ENCODE results near the gene MBNL1.

MBNL1 gene

GRCh38 chr3:152457500-152458375 is 189.0 kb downstream of the MBNL1 start:
- no peak for DNase-seq

DNA sequence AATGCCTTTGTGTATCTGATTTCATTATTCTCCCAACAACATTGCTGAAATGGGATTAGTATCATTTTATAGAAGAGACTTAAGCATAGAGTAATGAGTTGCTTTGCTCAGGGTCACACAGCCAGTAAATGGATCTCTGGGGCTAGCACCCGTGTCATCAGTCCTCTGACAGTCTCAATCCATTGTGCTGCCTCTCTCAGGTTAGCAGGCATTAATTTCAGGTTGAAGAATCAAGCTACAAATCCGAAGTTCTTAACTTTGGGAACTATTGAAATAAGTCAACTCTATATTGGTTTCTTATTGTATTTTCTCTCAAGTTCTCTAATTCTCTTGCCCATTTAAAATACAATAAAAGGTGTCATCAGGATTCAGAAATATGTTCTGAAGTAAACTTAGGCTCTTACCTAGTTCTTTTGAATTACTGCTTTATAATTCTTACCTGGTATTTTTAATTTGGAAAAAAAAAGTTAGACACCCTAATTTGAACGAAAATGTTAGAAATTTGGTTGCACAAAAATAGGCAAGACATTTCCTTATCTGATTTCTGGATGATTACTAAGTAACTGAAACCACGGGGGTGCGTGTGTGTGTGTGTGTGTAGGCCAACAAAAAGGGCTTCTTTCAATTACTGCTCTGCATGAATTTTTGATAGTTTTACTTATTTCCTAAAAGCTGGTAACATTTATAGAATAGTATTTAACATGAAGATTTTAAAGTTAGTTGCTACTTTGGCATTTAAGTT is 189.8 kb downstream of the MBNL1 start:
- no peak for DNase-seq

GRCh38 chr3:152459118-152459515 is 190.4 kb downstream of the MBNL1 start:
- no peak for DNase-seq

DNA sequence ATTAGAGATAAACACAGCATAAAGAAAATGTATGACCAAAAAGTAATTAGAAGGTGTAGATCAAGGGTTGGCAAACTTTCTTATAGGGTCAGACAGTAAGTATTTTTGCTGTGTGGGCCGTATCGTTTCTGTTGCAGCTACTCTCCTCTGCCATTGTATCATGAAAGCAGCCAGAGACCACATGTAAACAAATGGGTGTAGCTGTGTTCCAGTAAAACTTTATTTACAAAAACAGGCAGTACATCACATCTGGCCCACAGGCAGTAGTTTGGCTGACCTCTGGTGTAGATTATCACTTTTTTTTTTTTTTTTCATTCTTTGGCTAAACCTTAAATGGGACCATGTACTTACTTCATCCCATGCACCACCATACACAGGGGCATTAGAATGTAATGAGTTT is 190.8 kb downstream of the MBNL1 start:
- DNase-seq = no peak

GRCh38 chr3:152460936-152461335 is 192.2 kb downstream of the MBNL1 start:
- DNase-seq = no peak

GRCh38 chr3:152461460-152461859 is 192.7 kb downstream of the MBNL1 start:
- DNase-seq = no peak

DNA sequence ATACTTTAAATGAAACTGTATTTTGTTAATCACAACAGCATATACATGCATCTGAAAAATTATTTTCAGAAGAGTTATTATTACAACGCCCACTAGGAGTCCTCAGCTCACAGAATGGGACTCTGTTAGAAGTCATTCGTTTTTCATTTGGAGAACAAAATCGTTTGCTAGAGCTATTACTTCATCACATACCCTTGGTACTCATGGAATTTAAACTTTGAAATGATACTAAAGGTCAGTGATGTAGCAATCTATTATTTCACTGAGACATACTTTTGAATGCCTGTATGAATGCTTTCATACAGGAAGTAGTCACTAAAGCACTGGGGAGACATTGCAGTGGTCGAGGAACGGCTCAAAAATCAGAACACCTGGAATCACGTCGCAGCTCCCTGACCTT is 198.1 kb downstream of the MBNL1 start:
- DNase-seq = no peak

DNA sequence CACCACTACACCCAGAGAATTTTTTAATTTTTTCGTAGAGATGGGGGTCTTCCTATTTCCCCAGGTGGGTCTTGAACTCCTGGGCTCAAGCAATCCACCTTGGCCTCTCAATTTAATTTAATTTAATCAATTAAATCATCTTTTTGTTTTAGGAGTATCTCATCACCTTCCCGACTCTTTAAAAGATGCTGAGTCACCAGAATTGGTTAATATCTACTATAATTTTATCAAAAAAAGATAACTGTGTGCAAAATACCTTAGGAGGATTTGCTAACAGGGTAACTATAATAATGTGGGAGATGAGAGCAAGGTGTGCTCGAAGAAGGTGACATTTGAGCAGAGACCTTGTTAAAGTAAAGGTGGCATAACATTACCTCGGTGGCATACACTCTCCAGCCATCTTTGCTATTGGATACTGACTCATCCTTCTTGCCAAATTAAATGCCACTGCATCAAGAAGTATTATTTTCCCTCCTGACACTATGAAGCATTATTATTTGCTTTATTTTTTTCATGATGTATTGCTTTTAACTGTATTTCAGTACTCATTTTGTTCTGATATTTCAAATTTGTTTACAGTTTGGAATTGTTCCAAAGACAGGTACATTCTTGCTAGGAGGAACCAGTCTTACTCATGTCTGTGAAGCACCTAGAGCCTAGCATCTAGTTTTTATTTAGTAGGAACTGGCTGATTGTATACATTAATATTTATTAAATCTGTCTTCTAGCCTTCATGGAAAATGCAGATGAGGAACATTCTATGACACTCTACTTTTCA is 200.7 kb downstream of the MBNL1 start:
- no peak for DNase-seq

GRCh38 chr3:152470095-152470494 is 201.4 kb downstream of the MBNL1 start:
- DNase-seq = no peak

GRCh38 chr3:152470893-152471292 is 202.2 kb downstream of the MBNL1 start:
- DNase-seq = no peak

GRCh38 chr3:152471814-152472671 is 203.3 kb downstream of the MBNL1 start:
- DNase-seq = no peak

DNA sequence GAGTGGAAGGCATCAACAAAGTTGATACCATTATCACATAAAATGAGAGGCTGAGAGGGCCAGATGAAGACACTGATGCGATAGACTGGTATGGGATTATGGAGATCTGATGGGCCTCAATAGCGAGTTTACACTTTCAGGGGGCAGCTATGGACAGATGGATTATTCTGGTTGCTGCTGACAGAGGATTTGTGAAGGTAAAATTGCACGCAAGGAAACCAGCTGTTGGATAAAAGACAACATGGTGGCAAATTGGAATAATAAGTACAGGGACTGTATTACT is 203.9 kb downstream of the MBNL1 start:
- no peak for DNase-seq

DNA sequence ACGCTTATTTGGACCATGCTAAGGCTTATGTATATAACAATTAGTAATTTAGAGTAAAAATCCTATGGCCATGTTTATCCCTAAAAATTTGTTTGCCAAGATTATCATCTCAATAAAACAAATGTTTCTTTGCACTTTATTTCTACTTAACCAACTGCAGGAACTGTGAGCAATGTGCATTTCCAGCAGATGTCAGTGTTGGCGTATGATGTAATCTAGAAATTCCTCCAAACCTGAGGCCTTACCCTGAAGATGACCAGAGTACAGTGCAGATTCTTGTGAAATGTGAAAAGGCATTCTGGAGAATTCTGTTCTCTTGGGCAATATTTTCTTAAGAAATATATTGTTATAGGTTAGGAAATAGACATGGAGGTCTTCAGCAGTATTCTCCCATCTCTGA is 205.9 kb downstream of the MBNL1 start:
- DNase-seq = no peak

DNA sequence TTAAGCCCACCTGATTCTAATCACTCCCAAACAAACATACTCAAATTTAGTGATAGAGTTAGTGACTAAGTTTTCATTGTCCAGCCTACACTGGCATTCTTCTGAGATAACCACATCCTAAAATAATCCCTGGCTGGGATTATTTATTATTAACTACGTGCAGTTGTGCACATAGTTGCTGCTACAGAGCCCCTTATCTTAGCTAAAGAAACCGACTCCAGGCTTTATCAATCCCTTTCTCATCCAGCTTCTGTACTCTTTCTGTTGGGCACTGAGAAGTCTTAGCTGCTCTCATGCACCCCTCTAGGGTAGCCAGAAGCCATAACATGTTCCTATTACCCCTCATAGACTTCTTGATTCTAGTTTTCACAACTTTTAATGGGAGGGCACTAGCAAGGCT is 208.7 kb downstream of the MBNL1 start:
- DNase-seq = no peak

- no peak for DNase-seq
Measured at GRCh38 chr3:152480282-152480953, 211.7 kb downstream of the MBNL1 start.

DNA sequence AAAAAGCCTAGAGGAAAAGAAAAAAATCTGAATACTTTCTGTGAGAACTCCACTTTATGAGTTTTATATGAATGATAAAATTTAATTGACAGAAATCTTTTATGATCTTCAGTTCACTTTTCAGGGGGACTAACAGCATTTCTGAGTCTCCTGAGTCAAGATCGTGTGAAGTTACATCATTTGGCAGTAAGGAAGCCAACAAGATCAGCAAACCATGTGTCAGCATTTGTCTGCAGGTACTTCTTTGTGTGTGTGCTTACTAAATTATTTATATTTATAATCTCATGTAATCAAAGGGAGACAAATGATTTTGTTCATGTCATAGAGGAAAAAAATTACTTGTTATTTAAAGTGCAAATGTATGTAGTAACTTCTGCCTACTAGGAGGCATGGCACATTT is 217.6 kb downstream of the MBNL1 start:
- no peak for DNase-seq

DNA sequence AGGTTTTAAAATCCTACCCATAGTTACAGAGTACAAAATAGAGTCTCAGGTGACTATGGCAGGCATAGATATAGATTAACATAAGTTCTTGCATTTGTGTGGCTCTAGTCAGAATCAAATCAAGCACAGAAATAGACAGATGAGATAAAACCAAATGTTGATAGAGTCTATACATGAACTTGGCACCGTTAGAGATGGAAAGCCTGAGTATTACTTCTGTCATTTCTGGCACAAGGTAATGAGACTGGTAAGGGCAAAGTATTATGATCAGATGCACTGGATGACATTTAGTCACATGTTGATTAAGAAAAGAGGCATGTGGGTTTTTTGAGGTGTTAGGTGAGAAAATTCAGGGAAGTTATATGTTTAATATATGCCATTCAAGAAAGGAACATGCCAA is 219.7 kb downstream of the MBNL1 start:
- DNase-seq = no peak

- no peak for DNase-seq
Measured at GRCh38 chr3:152491922-152492321, 223.2 kb downstream of the MBNL1 start.

DNA sequence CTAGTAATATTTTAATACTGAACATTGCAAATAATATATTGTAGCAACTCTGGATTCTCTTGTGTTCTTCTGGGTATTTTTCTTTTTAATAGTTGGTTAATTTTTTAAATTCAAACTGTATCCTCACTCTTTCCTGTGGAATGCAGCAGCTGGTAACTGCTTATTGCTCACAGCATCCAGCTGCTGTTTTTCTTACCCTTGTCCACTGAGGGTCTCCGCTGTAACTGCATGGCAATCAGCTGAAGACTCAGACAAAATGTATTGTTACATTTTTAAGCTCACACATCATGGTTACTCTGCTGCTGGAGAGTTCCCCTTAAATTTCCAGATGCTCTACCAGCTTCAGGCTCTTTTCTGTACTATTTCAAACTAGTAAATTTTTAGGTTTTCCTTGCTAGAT is 227.6 kb downstream of the MBNL1 start:
- no peak for DNase-seq

- no peak for DNase-seq
Measured at GRCh38 chr3:152496716-152497115, 228.0 kb downstream of the MBNL1 start.

GRCh38 chr3:152497457-152497856 is 228.7 kb downstream of the MBNL1 start:
- DNase-seq = no peak

DNA sequence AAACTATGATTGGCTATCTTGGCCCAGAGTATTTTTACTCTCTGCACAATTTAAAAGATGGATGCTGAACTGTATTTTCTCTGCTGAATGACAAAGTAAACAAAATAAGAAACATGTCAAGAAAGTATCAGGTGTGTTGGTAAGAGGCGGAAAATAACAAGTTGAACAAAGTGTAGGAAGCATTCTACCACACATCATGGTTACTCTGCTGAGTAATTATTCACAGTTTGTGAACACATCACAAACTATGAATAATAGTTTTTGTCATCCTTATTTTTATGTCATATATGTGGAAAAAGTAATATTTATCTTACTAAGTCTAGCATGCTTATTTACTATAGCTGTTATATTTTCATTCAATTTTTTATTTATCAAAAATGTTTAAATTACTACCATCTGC is 229.2 kb downstream of the MBNL1 start:
- DNase-seq = no peak
